ENCODE results near the gene NCKIPSD.
"Not testable (repeated sequence)": the region's sequence is repeated elsewhere in the genome, so short reads cannot be mapped to it uniquely, and the experiment has no call there.

NCKIPSD gene

DNA sequence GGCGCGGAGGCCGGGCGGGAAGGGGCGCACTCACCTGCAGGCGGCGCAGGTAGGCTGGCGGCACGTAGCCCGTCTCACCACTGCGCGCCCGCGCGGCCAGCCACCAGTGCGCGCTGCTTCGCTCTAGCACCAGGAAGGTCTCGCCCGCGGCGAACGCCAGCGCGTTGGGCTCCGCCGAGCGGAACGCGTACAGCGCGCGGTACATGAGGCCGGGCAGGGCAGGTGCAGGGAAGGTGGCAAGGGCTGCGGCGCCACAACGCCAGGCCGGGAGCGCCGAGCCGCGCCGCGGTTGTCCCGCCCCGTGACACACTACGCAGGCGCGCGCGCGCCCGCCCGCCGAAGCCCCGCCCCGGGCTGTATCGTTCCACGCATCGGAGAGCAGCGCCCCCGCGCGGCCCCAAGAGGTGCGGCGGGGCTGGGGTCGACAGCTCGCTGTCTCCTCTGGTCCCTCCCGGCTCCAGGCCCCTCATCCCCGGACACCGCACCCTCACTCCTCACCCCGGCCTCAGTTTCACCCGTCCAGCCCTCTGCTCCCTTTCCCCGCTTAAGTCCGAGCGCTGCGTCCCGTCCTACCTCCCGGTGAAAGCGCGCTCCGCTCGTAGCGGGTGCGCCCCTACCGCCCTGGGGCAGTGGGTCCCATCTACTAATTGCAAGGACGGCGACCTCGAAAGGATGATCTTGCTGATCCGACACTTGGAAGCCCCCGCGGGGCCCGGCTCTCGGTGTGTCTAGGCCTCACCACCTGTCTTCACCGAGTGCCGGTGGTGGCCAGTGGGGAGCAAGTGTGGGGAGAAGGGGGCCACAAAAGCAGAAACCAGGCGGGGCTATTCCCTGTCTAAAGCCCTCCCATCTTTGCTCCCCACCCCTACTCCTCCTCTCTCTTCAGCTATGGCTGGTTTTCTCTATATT is at the start of gene NCKIPSD:
Gene NCKIPSD (minus strand): TSS at position 313 of the 909 bp plus-strand sequence. CDS start 108 bp downstream, at position 205.
- peak in 13 of 14 donors; percentile 25 to 92 (median 74) for DNase-seq

DNA sequence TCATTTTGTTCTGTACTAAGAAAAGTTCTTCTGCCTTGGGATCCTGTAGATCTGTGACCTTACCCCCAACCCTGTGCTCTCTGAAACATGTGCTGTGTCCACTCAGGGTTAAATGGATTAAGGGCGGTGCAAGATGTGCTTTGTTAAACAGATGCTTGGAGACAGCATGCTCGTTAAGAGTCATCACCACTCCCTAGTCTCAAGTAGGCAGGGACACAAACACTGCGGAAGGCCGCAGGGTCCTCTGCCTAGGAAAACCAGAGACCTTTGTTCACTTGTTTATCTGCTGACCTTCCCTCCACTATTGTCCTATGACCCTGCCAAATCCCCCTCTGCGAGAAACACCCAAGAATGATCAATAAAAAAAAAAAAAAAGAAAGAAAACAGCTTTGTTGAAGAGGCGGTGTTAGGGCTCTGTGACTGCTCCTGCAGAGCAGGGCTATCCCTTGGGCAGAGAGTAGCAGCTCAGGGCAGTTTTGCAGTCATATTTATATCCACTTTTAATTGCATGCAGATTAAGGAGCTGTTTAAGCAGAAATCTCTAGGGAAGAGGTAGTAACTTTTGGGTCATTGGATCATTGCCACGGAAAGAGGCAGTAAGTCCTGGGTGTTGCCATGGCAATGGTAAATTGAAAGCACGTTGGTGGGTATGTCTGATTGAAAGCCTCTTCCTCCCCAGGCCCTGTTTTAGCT is 49.5 kb upstream of the NCKIPSD start:
- not testable (repeated sequence) for DNase-seq

DNA sequence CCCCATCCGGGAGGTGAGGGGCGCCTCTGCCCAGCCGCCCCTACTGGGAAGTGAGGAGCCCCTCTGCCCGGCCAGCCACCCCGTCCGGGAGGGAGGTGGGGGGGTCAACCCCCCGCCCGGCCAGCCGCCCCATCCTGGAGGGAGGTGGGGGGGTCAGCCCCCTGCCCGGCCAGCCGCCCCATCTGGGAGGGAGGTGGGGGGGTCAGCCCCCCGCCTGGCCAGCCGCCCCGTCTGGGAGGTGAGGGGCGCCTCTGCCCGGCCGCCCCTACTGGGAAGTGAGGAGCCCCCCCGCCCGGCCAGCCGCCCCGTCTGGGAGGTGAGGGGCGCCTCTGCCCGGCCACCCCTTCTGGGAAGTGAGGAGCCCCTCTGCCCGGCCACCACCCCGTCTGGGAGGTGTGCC is 48.8 kb upstream of the NCKIPSD start:
- DNase-seq = not testable (repeated sequence)

DNA sequence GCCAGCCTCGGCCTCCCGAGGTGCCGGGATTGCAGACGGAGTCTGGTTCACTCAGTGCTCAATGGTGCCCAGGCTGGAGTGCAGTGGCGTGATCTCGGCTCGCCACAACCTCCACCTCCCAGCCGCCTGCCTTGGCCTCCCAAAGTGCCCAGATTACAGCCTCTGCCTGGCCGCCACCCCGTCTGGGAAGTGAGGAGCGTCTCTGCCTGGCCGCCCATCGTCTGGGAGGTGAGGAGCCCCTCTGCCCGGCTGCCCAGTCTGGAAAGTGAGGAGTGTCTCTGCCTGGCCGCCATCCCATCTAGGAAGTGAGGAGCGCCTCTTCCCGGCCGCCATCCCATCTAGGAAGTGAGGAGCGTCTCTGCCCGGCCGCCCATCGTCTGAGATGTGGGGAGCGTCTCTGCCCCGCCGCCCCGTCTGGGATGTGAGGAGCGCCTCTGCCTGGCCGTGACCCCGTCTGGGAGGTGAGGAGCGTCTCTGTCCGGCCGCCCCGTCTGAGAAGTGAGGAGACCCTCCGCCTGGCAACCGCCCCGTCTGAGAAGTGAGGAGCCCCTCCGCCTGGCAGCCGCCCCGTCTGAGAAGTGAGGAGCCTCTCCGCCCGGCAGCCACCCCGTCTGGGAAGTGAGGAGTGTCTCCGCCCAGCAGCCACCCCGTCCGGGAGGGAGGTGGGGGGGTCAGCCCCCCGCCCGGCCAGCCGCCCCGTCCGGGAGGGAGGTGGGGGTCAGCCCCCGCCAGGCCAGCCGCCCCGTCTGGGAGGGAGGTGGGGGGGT is 48.2 kb upstream of the NCKIPSD start:
- DNase-seq = not testable (repeated sequence)

DNA sequence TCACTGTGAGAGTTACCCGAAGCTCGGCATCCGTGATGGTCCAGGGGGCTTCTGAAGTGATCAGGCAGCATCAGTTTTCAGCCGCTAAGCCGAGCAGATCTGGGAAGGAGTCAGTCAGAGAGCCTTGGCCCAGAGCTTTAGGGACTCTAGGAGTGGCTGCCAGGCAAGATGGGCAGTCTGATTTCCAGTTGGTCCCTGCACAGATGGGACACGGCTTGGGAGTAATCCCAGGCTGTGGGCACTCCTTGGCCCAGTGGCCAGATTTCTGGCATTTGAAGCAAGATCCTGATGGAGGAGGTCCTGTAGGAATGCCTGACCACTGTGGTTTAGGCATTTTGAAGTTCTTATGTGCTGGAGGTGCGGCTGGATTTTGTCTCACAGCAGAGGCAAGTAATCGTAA is 41.8 kb upstream of the NCKIPSD start:
- peak in 2 of 14 donors; percentile 17 to 85 for DNase-seq

DNA sequence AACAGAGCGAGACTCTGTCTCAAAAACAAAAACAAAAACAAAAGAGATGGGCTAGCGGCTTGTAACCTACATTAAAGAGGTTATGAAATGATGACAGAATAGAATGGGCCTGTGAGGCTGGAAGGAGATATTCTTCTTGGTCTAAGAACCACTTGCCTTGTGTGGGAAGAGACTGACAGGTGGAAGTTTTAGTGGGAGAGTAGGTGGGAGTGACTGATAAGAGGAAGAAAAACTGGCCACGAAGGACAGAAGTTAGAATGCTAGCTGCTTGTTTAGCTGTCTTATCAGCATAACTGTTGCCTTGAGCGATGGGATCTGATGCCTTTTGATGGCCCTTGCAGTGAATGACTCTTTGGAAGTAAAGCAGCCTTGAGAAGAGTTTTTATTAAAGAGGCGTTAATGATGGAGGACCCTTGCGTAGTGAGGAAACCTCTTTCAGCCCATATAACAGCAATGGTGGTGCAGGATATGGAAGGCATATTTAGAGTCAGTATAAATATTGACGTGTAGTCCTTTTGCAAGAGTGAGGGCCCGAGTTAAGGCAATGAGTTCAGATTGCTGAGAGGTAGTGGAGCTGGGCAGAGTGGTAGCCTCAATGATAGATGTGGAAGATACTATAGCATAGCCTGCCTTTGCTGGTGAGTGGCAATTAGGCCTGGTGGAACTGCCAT is 39.6 kb upstream of the NCKIPSD start:
- DNase-seq = not testable (repeated sequence)

DNA sequence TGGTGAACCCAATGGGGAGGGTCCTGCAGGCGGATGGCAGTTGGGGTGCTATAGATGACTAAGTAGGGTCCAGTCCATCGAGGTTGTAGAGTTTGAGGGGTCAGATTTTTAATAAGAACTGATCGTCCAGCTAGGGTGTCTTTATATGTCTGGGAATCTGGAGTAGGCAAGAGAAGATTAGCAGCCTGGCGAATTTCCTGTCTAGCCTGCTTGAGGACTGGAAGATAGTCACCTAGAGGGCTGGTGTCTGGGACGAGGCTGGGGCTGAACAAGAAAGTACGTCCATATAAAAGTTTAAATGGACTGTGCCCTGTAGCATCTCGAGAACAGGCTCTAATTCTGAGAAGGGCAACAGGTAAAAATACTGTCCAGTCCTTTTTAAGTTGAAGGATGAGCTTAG is 38.0 kb upstream of the NCKIPSD start:
- DNase-seq = no peak

DNA sequence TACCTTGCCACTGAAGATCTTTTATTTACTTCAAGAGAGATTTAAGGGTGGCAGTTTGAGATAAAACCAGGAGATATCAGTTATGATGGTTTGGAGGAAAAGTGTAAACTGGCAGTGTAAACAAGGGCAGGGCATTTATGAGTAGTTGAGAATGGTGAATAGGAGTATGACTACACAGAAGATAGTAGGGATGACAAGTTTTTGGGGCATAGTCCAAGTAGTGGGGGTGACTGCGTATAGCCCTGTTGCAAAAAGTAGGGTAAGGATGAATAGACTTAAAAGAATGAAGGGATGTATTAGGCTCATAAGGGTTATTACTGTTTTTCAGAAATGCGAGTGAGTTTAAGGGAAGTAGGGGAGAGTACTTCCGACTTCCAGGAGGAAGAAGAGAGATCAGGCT is 37.6 kb upstream of the NCKIPSD start:
- DNase-seq = not testable (repeated sequence)

DNA sequence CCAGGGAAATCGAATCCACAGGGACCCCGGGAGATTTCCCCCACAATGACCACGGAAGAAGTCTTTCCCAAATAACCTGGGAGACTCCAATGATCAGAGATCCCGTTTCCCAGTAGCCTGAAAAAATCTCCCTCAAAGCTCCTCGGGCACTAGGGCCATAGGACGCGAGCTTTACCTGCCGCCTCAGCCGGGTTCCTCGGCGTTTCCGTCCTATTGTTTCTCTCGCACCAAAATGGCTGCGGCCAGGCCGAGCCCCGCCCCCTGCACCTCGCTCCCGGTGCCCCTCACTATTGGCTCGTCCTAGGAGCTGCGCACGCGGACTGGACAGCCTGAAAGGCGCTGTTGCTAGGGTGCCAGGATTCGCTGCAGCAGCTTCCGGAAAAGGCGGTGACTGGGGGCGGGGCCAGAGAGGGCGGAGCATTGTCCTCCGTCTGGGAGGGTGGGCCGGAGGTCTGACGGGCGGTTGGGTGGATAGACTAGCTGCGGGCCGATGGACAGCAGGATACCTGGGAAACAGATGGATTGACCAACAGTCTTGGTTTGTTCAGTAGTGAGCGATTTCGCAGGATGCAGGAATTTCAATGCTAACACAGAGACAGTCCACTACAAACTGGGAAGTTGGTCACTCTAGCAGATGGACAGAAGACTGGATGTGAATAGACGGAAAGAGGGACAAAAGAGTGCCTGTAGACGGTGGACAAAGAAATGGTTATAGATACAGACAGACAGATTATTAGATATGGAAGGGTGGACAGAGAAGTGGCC is 31.4 kb upstream of the NCKIPSD start, which contains the start of gene IP6K2:
Gene IP6K2 (minus strand): TSS at position 240 of the 765 bp plus-strand sequence. CDS start 21,930 bp downstream, outside the sequence.
- peak; percentile 65 to 99 (median 96) for DNase-seq

DNA sequence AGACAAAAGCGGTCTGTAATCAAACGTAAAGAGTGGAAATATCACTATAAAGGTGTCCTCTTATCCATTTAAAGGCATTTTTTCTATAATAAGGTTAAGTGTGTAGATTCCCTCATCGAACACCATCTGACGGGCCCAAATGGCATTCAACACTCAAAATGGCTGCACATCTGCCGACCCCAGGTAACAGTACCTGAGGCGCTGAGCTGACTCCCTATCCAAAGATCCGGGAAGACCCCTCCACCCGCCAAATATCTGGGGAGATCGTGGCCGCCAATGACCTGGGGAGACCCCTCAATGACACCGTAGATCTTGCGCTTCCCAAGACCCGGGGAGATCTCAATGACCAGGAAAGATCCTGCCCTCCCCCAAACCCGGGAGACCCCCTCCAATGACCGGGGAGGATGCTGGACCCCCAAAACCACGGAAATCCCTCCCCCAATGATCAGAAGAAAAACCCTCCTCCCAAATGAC is 30.8 kb upstream of the NCKIPSD start:
- no peak for DNase-seq

DNA sequence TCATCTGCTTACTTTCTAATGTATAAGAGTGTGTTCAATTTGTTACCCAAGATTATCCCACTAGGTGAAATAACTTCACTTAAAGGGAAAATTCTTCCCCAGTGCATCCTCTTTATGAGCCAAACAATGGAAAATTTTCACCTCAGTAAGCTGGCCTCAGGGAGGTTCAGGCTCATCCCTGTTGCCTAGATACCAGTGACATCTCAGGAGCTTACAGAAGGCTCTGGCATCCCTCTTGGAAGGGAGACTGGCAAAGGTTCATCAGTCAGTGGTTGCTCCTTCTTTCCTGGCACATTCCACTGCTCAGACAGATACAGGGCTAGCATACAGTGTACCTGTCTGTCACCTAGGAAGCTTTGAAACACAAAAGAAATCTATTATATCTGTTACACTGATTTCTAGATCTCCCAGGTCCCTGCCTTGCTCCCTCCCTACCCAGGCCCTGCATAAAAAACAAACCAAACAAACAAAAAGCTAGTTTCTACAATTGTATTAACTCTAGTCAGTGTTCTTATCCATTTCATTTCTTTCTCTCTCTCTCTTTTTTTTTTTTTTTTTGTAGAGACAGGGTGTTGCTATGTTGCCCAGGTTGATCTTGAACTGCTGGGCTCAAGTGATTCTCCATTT is 29.6 kb upstream of the NCKIPSD start:
- DNase-seq = peak in 1 of 14 donors; percentile 98

DNA sequence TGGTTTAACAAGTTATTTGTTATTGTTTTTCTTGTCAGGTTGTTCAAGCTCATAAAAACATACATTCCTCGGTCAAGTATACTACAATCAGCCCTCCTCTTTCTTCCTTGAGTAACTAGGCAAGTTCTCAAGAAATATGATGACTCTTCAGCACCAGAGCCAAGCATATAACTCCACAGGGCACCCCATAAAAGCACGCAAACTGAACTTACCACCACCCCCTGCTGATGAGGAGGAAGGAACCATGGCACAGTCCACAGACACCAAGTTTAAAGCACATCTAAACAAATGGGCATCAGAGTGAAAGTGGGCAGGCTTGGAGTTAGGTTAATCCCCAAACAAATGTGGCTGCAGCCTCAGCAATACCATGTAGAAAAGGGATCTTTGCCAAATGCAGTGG is 26.0 kb upstream of the NCKIPSD start:
- no peak for DNase-seq

DNA sequence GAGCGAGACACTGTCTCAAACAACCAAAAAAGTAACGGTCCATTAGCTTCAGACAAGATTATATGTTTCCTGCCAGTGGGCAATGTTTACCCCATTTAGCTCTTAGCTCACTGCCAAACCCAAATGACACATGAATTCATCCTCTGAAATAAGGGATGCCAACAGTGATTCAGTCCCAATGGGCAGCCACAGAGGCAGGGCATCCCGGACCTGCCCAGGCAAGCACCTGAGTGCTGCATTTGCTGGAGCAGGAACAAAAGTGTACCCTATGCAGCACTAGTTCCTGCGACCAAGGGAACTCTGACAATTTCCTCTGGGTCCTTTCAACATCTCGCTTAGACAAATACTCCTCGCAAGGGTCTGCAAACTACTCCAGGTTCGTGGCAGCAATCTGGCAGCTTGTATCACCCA is 23.3 kb upstream of the NCKIPSD start:
- peak in 2 of 14 donors; percentile 10 to 40 for DNase-seq

DNA sequence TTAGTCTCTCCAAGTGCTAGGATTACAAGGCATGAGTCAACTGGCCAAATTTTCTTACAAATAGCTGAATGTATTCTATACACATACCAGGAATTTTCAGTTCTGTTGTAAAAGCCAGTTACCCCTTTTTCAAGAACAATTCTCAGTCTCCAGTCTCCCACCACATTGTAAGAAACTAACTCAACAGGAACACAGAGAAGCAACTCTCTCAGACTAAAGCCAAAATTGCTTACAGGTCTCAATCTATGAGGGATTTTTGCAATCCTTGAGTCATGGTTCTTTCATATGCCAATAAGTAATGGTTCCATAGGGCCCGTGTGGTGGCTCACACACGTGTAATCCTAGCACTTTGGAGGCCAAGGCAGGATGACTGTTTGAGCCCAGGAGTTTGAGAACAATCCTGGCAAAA is 22.8 kb upstream of the NCKIPSD start:
- no peak for DNase-seq

DNA sequence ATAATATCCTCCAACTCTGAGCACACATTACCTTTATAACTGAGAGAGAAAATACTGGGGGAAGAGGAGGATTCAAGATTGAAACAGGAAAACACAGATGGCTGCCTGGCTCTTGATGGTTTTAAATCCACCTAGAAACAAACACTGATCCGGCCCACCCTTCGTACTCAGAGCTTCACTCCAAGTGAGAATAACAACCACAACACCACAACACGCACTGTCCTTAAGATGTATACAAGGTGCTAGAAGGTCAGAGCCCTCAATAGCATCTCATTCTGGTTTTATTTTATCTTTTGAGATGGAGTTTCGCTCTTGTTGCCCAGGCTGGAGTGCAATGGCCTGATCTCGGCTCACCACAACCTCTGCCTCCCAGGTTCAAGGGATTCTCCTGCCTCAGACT is 21.4 kb upstream of the NCKIPSD start:
- no peak for DNase-seq

DNA sequence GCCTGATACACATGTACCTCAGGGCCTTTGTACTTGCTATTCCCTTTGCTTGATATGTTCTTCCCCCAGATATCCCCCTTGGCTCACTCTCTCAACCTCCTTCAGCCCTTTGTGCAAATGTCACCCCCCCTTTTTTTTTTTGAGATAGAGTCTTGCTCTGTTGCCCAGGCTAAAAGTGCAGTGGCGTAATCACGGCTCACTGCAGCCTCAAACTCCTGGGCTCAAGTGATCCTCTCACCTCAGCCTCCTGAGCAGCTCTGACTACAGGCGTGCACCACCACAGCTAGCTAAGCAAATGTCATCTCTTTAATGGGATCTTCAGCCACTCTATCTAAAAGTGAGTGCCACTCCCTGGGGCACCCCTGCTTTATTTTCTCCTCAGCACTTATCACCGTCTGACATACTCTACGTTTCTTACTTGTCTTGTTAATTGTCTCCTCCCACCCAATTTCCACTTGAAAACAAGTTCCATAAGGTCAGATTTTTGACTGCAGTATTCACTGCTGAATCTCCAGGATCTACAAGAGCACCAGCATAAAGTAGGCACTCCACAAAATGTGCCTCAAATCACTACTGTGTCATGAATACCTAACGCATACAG is 16.7 kb upstream of the NCKIPSD start:
- DNase-seq = no peak

DNA sequence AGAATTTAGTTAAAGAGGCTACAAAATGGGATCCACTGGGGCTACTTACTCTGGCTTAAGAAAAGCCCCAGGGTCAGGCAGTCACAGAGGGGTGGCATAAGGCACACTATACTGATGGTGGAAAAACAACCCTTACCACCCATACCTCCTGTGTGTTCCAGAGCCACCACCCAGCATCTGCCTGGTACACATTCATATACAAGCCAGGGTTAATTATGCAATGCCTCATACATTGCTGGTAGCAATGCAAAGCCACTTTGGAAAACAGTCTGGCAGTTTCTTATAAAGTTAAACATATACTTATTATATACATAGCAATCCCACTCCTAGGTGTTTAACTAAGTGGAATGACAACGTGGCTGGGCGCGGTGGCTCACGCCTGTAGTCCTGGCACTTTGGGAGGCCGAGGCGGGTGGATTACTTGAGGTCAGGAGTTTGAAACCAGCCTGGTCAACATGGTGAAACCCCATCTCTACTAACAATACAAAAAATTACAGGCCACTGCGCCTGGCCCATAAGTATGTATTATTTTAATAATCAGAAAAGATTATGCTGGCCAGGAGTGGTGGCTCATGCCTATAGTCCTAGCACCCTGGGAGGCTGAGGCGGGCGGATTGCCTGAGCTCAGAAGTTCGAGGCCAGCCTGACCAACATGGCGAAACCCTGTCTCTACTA is 15.2 kb upstream of the NCKIPSD start:
- no peak for DNase-seq

DNA sequence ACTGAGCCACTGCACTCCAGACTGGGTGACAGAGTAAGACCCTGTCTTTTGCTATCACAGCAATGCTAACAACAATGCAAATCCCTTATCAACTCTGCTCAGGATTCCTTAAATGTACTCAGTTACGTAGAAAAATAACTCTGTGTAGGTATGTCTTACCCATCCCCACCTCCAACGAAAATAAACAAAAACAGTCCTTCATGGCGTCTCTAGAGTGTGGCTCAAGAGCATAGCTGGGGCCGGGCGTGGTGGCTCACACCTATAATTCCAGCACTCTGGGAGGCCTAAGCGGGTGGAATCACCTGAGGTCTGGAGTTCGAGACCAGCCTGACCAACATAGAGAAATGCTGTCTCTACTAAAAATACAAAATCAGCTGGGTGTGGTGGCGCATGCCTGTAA is 13.2 kb upstream of the NCKIPSD start:
- DNase-seq = no peak

DNA sequence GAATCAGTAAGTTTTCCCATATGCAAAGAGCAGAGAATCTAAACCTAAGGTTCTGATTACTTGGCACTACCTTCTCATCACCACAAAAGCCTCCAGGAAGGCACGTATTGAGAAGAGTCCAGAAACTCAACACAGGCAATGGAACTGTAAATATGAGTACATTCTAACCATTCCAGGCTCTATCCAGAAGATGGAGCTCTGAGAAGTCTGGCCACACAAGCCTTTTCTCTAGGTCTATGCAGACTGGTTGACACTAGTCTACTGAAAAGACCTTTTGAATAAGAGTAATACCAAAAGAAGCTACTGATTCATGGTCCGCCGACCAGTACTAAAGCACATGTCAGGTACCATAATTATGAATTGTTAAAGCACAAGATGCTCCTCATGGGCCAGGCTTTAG is 12.2 kb upstream of the NCKIPSD start:
- DNase-seq = no peak

DNA sequence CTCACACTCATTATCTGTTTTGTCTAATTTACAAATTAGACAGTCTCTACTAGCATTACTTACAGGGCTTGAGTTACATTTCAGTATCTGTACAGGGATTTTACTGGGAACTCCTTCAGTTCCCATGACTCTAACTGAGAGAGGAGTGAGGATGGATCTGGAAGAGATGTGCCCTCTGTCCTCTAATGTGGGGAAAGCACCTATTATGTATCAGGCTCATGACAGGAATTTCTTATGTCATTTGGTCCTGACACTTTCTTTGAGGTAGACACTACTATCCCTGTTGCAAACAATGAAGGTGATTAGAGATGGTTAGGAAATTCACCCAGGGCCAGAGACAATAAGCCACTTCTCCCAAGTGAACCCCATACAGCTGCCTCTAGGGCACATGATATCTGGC is 10.9 kb upstream of the NCKIPSD start:
- no peak for DNase-seq

Measured in C1 segment of cervical spinal cord (tissue), 14 donors.